Globus pallidus (tissue), 1 donor: Measurements from ENCODE around the gene ID2.

Source experiments
- DNase-seq: peaks from one replicate; pipeline ENCODE4 v3.0.0-alpha.2; 2015; ENCODE audit warnings: low spot score

The ID2 gene

DNA sequence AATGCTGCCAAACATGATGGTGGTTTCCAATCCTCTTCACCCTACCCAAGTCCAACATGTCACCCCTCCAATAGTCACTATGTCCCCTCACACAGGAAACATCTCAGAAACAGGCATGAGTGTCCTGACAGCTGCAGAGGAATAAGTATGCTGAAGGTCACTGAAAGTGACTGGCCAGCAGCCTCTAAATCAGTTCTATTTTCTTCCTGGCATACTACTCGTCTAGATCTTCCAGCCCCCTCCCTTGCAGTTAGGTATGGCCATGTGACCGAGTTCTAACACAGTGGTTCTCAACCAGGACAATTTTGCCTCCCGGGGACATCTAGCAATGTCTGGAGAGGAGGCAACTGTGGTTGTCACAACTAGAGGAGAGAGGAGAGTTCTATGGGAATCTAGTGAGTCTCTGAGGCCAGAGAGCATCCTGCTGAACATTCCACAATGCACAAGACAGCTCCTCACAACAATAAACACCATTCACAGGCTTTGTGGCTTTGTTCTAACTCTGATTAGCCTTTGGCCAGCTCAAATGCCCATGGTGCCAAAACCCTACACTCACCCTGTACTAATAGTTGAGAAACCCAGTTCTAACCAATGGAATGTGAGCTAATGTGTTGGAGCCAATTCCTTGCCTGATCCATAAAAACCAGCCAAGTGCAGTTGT is 12.6 kb upstream of the ID2 start:
- DNase-seq, result peak; percentile 88

- no peak for DNase-seq
Measured at GRCh38 chr2:8670580-8670979, 11.3 kb upstream of the ID2 start.

DNA sequence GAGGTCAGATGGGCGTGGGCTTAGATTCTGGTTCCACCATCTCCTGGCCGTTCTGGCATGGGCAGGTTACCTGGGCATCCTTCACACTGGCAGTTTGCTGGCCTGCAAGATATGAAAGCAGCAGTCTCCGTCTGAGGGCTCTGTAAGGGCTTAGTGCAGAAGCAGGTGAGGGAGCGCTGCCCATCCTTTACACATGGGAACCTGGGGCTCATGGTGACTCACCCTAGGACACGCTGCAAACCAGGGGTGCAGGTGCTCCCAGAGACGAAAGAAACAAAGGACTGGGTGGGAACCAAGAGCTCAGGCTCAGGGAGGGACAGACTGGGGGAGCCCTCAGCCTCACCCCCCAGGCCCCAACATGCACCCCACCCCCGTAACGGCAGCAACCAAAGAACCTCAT is 10.7 kb upstream of the ID2 start:
- DNase-seq, result no peak

GRCh38 chr2:8671802-8672201 is 10.1 kb upstream of the ID2 start:
- DNase-seq, result no peak

DNA sequence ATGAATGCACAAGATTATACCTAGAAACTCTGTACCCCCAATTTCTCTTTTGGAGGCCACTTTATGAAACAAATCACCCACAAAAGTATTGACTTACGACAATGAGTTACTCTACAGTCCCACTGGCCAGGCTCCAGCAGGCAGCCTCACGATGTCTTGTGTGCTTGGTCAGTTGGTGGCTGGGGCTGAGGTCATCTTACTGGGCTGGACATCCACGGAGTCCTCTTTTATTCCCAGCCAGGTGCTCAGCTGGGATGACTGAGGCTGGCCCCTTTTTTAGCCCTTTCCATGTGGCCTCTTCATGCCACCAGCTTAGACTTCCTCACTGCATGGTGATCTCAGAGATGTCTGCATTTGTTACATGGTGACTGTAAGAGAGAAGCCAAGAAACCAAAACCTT is 8.9 kb upstream of the ID2 start:
- DNase-seq, result no peak

- no peak for DNase-seq
Measured at GRCh38 chr2:8673381-8673780, 8.5 kb upstream of the ID2 start.

GRCh38 chr2:8674420-8675009 is 7.3 kb upstream of the ID2 start:
- DNase-seq, result no peak

DNA sequence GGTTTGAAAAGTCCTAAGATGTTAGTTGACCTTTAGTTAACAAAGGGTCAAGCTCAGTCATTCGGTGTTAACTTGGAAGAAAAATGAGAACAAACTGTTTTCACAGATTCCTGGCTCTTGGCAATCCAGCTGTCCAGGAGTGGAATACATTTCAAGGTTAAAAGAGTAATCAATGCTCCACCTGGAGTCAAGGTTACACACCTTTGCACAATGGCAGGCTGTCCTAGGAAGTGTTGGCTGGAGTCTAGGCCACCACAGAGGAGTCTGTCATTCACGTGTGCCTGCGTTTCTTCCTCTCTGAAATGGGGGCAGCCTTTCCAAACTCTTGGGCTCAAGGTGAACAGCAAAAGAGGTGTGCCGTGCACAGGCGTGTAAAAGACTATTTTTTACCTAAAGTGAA is 6.3 kb upstream of the ID2 start:
- no peak for DNase-seq

DNA sequence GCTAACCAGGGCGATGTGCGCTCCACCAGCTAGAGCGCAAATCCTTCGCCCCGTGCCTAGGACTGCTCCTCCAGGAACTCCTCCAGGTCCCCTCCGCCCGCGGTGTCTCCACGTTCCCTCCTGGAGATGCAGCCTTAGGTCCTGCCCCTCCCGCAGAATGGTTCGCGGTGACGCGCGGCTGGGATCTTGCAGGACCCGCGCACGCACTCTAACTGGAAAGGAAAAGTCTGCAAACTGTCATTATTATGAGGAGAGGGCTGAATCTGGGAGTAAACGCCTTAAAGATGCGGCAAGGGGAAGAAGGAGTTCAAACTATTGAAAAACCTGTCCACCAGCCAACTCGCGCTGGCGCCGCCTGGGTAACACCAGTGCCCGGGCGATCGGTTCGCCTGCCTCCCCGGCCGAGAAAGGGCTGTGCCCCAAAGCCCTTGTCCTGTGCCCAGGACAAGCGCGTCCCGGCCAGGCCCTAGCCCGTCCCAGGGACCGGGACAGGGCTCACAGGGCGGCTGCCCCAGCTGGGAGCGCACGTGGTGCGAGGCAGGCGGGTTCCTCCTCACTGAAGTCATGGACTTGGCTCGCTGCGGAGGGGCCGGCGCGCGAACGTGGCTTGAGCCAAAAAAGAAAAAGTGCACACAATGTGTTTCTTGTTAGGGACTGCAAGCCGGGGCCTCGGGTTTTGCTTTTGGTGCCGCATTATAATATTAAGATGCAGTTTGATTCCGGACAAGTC is 5.5 kb upstream of the ID2 start:
- DNase-seq, result peak; percentile 91

GRCh38 chr2:8676921-8677645 is 4.8 kb upstream of the ID2 start:
- peak; percentile 53 for DNase-seq

GRCh38 chr2:8677646-8678592 is 3.9 kb upstream of the ID2 start:
- DNase-seq, result peak; percentile 54

GRCh38 chr2:8678731-8679566 is 2.9 kb upstream of the ID2 start:
- DNase-seq, result peak; percentile 93

DNA sequence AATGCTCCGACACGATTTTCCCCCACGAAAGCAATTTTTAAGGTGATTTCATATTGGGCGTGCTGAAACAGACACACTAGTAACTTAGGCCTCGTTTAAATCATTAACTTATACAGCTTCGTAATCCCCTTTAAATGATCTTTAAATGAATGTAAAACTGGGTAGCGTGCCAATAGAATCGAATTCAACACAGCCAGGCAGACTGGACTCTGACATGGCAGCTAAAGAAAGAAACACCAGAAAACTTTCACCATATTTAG is 2.4 kb upstream of the ID2 start:
- DNase-seq, result no peak

- DNase-seq, result peak; percentile 60
Measured at GRCh38 chr2:8679827-8680731, 1.8 kb upstream of the ID2 start.

GRCh38 chr2:8680822-8681760 is 765 bp upstream of the ID2 start:
- DNase-seq, result peak; percentile 72

DNA sequence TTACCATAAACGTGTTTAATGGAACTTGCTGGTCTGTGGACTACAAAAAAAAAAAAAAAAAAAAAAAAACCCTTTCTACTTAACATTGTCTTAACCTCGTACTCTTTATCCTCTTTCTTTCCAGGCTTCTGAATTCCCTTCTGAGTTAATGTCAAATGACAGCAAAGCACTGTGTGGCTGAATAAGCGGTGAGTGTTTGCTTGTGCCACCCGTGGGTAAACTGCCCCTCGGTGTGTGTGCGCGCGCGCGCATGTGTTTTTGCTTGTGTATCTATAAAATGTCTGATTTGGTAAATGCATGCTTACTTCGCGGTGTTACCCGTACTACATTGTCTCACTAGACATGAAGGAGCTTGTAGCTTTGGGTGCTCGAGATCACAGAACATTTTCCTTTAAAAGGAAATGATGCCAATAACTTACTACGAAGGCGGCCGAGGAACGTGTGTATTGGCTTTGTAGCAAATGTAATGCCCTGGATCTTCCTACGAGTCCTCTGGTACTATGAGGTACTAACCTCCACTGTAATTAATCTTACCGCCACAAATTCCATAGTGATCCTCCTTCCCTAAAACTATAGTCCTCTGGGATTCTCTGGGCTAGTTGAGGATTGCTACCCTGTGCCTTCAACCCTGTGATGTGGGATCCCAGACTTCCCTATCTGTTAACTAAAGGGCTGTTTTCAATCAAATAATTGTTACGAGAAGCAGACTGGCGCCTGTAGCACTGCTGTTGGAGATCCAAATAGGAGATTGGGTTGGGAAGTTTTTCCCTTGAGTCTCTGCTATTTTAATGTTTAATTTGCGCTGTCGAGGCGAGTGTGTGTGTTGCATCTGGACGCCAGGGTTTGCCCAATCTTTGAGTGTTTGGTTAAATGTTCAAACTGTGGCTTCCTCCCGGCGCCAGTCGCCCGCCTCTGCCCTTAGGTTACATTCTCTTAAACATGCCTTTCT is 1.1 kb downstream of the ID2 start:
- peak; percentile 54 for DNase-seq

- DNase-seq, result peak; percentile 66
Measured at GRCh38 chr2:8684540-8684877, 2.7 kb downstream of the ID2 start.
